Activated CD8-positive, alpha-beta memory T cell treated with anti-CD3 and anti-CD28 coated beads, Interleukin-2, amount 10 ng/mL, durations not matched to agents 7 days and 5 days (primary cell): ENCODE measurements around the gene SLC2A4. TPM values are rescaled to one million over a fixed set of nuclear protein-coding genes. Genes with fewer than 3 reads are reported as not detected.

ENCODE experiments used
- ATAC-seq: fragments of 150-1000 bp; cut with Tn5 transposase; one replicate; pipeline ENCODE4 v1.10.0; 2021; ENCODE audit warnings: moderate library complexity
- CTCF ChIA-PET: fragments of 350-600 bp; sonication (Branson Sonifier 250); formaldehyde crosslinking; loops from one replicate; lab custom pipeline; 2021; ENCODE audit warnings: antibody characterized with exemption; lab: Charles Lee
- DNase-seq: peaks from one replicate; pipeline ENCODE4 v3.0.0-alpha.2; 2020
- H3K27ac Mint-ChIP-seq: one replicate; pipeline ENCODE4 v1.8.0; 2021; ENCODE audit warnings: mild to moderate bottlenecking, mixed read lengths
- H3K27me3 Mint-ChIP-seq: one replicate; pipeline ENCODE4 v1.8.0; 2021; ENCODE audit warnings: mixed read lengths
- H3K36me3 Mint-ChIP-seq: one replicate; pipeline ENCODE4 v1.8.0; 2021; ENCODE audit warnings: mild to moderate bottlenecking, mixed read lengths
- H3K4me1 Mint-ChIP-seq: one replicate; pipeline ENCODE4 v1.8.0; 2021; ENCODE audit warnings: mixed read lengths
- H3K4me3 Mint-ChIP-seq: one replicate; pipeline ENCODE4 v1.8.0; 2021; ENCODE audit warnings: mild to moderate bottlenecking, moderate library complexity, mixed read lengths
- H3K9me3 Mint-ChIP-seq: one replicate; pipeline ENCODE4 v1.8.0; 2022; ENCODE audit warnings: low read depth, mixed read lengths
- total RNA-seq, 2 experiments: library from RNA; stranded (reverse); gene quantifications; one replicate each; pipeline ENCODE4 v1.2.3, GENCODE V29; 2021

SLC2A4 gene
- total RNA-seq, 2 experiments from 2014 or later, result not detected

DNA sequence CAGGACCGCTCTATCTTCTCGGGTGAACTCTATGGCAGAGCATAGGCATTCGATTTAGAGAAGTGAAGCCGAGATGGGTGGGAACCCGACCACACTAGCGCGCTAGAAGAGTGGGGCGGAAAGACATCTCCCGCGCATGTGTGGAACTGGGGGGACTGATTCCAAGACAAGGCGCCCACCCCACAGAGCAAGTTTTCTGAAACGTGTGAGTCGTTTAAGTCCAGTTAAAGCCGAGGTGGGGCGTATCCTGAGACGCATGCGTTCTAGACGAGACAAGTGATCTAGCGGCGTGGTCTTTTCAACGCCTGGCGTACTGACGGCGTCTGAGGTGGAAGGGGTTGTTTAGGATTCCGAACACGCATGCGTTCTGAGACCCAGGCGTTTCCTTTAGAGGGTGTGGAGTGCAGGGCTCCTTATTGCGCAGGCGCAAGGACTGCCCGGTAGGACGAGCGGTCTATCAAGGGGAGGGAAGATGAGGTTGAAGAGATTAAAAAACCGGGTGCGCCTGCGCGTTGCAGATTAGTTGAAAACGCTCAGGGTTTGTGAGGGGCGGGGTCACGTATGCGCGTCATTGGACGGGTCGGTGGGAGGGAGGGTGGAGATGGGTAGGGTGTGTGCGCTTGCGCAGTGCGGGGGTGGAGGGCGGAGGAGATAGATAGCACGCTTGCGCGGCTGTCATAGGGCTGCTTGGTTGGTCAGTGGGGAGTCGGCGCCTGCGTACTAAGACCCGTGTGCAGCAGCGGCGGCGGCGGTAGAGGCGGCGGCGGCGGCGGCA lies 25.6 kb downstream of the SLC2A4 start, which contains the start of gene EIF5A:
Gene EIF5A, plus strand, starts transcription at position 718 of the 775 bp plus-strand sequence. CDS start 2,008 bp downstream, outside the sequence.
- DNase-seq (peak; percentile 100), ATAC-seq (peak; percentile 85)
- Mint-ChIP-seq H3K4me3 (peak within 1 kb of the TSS; percentile 91), H3K9me3 (no peaks in the 10 kb centered on the region), H3K27ac (peak within 1 kb of the TSS; percentile 96), H3K27me3 (no peaks in the 10 kb centered on the region), H3K36me3 (peaks cover 34% of the 10 kb centered on the region), H3K4me1 (peaks cover 39% of the 10 kb centered on the region)
- CTCF ChIA-PET, result no interaction called here

DNA sequence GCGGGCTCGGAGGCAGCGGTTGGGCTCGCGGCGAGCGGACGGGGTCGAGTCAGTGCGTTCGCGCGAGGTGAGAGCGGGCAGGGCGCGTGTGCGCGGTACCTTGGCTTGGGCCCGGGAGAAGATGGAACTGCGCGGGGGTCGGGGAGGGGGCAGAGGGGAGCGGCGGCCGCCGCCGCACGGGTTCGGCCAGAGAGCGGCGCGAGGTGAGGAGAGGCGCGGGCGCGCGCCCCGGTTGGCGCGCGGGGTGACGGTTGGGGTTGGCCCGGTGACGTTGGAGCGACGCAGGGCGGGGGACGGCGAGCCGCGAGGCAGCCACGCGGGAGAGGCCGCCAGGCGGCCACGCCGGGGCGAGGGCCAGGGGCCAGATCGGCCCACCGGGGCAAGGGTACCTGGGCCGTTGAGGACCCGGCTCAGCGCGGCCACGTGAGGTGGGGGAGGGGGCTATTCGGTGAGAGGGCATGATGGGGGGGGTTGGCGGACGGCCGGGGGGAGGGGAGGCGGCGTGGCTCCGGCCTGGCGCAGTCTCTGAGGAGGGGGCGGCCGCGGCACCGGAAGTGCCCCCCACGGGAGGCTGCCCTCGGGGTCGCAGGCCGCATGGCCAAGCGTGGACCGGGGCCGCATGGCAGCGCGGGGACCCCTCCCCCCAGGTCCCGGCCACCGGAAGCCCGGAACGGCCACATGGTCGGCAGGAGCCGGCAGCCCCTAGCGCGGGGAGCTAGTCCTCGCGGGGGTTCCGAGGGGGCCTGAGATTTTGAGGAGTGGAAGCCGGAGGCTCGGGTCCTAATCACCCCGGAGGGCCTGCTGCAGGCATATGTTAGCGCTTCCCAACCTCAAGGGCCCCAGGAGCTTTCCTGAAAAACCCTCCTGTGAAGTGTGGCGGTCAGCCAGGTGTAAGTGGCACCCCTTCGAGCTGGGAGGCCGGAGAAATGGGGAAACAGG lies 26.4 kb downstream of the SLC2A4 start:
- DNase-seq (peak; percentile 74), ATAC-seq (peak; percentile 11)
- CTCF ChIA-PET, result interaction anchor here (1.2 to 3.2 kb wide), 3 partner anchors 11 to 29 kb away, joined by 4 to 14 read pairs (median 13); partner anchors contain the start of genes ACAP1 and SLC2A4
- Mint-ChIP-seq H3K27ac (peak overlapping the region; percentile 96), H3K4me3 (peak overlapping the region; percentile 91), H3K36me3 (peaks cover 41% of the 10 kb centered on the region), H3K4me1 (peaks cover 46% of the 10 kb centered on the region), H3K27me3 (no peaks in the 10 kb centered on the region), H3K9me3 (no peaks in the 10 kb centered on the region)

DNA sequence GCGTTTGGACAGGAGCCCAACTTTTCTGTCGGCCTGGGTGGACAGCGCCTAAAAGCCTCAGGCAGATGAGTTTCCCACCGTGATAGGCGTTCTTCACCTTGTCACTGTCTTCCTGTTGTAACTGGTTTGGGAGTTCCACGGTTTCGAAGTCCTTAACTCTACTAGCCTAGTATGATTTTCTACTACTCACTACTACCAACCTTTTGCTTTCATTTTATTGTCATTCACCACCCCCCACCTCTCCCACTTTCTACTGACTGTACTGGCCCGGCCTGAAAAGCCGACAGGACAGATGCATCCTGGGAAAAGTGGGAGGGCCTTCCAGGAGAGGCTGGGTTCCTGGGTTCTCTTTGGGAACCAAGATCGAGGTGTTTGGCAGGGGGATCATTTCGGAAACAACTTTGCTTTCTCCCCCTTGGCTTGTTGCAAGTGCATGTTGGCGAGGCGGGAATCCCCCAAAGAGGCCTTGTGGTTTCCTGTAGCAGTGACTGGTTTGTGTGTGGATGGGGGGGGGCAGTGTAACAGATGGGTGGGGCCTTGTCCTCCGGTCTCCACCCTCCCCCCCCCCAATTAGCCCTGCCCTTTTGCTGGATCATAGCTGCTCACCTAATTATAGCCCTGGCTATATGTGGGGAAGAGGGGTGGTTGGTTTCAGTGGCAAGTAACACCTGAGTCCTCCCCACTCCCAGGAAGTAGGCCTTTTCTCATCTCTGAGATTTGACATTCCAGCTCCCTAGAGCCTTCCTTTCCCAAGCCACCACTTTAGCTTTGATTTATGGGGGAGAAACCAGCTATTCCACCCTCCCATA lies 27.3 kb downstream of the SLC2A4 start:
- peak; percentile 31 for ATAC-seq
- Mint-ChIP-seq H3K4me1 (peaks cover 54% of the 10 kb centered on the region), H3K27ac (peak overlapping the region; percentile 96), H3K9me3 (no peaks in the 10 kb centered on the region), H3K27me3 (no peaks in the 10 kb centered on the region), H3K36me3 (peaks cover 45% of the 10 kb centered on the region), H3K4me3 (peak overlapping the region; percentile 91)
- CTCF ChIA-PET, result interaction anchor here (1.0 to 3.2 kb wide), 6 partner anchors 12 to 95 kb away, joined by 3 to 14 read pairs (median 4); partner anchors contain the start of genes ACAP1, SLC2A4 and TMEM256
- DNase-seq, result peak; percentile 92

- Mint-ChIP-seq H3K36me3 (peaks cover 46% of the 10 kb centered on the region), H3K27me3 (no peaks in the 10 kb centered on the region), H3K4me3 (peak overlapping the region; percentile 91), H3K27ac (peak overlapping the region; percentile 96), H3K9me3 (no peaks in the 10 kb centered on the region), H3K4me1 (peaks cover 62% of the 10 kb centered on the region)
- DNase-seq, result no peak
- CTCF ChIA-PET, result interaction anchor here (1.0 to 3.2 kb wide), 5 partner anchors 13 to 95 kb away, joined by 3 to 14 read pairs (median 4); partner anchors contain the start of genes ACAP1 and TMEM256
- no peak for ATAC-seq
These were observed 28.1 kb downstream of the SLC2A4 start for GRCh38 chr17:7309628-7310027.

- Mint-ChIP-seq H3K4me1 (peaks cover 67% of the 10 kb centered on the region), H3K9me3 (no peaks in the 10 kb centered on the region), H3K27me3 (no peaks in the 10 kb centered on the region), H3K27ac (peak overlapping the region; percentile 96), H3K4me3 (no peak overlapping the region), H3K36me3 (peaks cover 47% of the 10 kb centered on the region)
- CTCF ChIA-PET, result interaction anchor here (3.2 kb wide), 1 partner anchor 14 kb away, joined by 13 read pairs; no protein-coding TSS in a partner anchor
- ATAC-seq, result no peak
- no peak for DNase-seq
These were observed 29.7 kb downstream of the SLC2A4 start for GRCh38 chr17:7311110-7311705.

DNA sequence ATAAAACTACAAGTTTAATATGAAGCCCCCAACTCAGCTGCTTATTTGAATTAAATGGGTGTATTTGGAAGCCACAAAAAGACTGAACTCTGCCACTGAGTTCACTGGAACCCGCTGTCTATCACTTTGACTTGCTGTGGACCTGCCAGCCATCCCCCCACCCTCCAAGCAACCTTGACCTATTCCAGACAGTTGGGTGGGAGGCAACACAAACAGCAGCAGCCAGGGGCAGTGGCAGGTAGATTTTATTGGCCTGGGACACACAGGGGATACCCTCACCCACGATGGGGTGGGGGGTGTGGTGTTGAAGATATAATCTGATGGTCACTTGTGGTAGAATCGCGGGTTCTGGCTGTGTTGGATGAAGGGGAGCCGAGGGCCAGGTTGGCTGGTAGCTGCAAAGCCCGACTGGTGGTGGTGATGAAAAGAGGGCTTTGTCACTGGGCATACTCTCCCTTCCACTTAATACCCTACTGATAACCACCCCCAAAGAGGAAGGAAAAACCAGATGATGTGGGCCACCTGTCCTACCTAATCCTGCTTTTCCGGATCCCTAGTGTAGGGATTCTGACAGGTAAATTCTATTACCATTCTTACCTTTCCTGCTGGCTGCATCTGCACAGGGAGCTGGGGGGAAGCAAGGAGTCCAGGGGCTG lies 31.0 kb downstream of the SLC2A4 start:
- Mint-ChIP-seq H3K4me3 (no peak overlapping the region), H3K9me3 (no peaks in the 10 kb centered on the region)
- no peak for ATAC-seq

GRCh38 chr17:7313088-7313889 lies 31.8 kb downstream of the SLC2A4 start:
- CTCF ChIA-PET, result interaction anchor here (1.1 to 3.4 kb wide), 8 partner anchors 10 to 124 kb away, joined by 4 to 14 read pairs (median 4); partner anchors contain the start of gene ACAP1
- H3K4me1 Mint-ChIP-seq, result peaks cover 66% of the 10 kb centered on the region
- H3K4me3 Mint-ChIP-seq, result peak overlapping the region; percentile 80
- peaks cover 49% of the 10 kb centered on the region for H3K36me3 Mint-ChIP-seq
- no peaks in the 10 kb centered on the region for H3K27me3 Mint-ChIP-seq
- peak overlapping the region; percentile 91 for H3K27ac Mint-ChIP-seq
- ATAC-seq, result no peak
- H3K9me3 Mint-ChIP-seq, result no peaks in the 10 kb centered on the region
- DNase-seq, result no peak

More for the DNA sequence above, 31.0 kb downstream of the SLC2A4 start:
- Mint-ChIP-seq H3K36me3 (peaks cover 49% of the 10 kb centered on the region), H3K27ac (peak overlapping the region; percentile 91), H3K4me1 (peaks cover 66% of the 10 kb centered on the region), H3K27me3 (no peaks in the 10 kb centered on the region)
- DNase-seq, result no peak
- CTCF ChIA-PET, result interaction anchor here (1.1 to 2.9 kb wide), 6 partner anchors 11 to 43 kb away, joined by 4 to 11 read pairs (median 4); partner anchors contain the start of gene ACAP1

GRCh38 chr17:7313890-7314718 lies 32.6 kb downstream of the SLC2A4 start:
- DNase-seq (no peak), ATAC-seq (no peak)
- peaks cover 45% of the 10 kb centered on the region for H3K36me3 Mint-ChIP-seq
- peaks cover 61% of the 10 kb centered on the region for H3K4me1 Mint-ChIP-seq
- CTCF ChIA-PET, result interaction anchor here (0.7 to 3.4 kb wide), 10 partner anchors 9 to 123 kb away, joined by 3 to 14 read pairs (median 4); partner anchors contain the start of genes ACAP1 and NEURL4
- H3K9me3 Mint-ChIP-seq, result no peaks in the 10 kb centered on the region
- no peaks in the 10 kb centered on the region for H3K27me3 Mint-ChIP-seq
- H3K4me3 Mint-ChIP-seq, result peak overlapping the region; percentile 80
- H3K27ac Mint-ChIP-seq, result peak overlapping the region; percentile 91

- H3K27me3 Mint-ChIP-seq, result no peaks in the 10 kb centered on the region
- CTCF ChIA-PET, result interaction anchor here (0.7 to 3.4 kb wide), 11 partner anchors 10 to 122 kb away, joined by 3 to 14 read pairs (median 4); partner anchors contain the start of genes ACAP1 and NEURL4
- H3K36me3 Mint-ChIP-seq, result peaks cover 37% of the 10 kb centered on the region
- ATAC-seq (peak; percentile 87), DNase-seq (peak; percentile 96)
- peak within 1 kb of the TSS; percentile 80 for H3K4me3 Mint-ChIP-seq
- no peaks in the 10 kb centered on the region for H3K9me3 Mint-ChIP-seq
- H3K4me1 Mint-ChIP-seq, result peaks cover 53% of the 10 kb centered on the region
- H3K27ac Mint-ChIP-seq, result peak within 1 kb of the TSS; percentile 91
These were observed 33.4 kb downstream of the SLC2A4 start, which contains the start of gene GPS2 for GRCh38 chr17:7314719-7315569. Gene GPS2 (minus strand): TSS chr17:7315360. CDS start chr17:7315052, 308 bp downstream.
